CD1c-positive myeloid dendritic cell (primary cell): ENCODE measurements around the gene KDM5A.

Source experiments
- DNase-seq: peaks from one replicate; pipeline ENCODE4 v3.0.0-alpha.2; 2016; ENCODE audit errors: extremely low spot score

The KDM5A gene

DNA sequence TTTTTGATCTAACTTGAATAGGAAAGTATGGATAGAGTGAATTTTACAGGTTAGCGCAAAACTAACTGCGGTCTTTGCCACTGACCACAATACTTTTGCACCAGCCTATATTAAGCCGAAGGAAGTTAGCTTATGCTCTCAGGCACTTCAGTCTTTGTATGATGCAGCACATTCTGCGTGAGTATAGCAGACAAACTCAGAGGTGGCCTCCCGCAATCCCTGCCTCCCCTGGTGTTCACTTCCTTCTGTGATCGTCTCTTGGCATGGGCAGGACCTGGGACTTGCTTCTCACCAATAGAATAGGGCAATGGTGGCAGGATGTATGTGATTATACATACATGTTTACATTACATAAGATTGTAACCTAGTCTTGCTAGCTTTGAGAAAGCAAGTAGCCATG, 116.2 kb downstream of the KDM5A start:
- DNase-seq: no peak

DNA sequence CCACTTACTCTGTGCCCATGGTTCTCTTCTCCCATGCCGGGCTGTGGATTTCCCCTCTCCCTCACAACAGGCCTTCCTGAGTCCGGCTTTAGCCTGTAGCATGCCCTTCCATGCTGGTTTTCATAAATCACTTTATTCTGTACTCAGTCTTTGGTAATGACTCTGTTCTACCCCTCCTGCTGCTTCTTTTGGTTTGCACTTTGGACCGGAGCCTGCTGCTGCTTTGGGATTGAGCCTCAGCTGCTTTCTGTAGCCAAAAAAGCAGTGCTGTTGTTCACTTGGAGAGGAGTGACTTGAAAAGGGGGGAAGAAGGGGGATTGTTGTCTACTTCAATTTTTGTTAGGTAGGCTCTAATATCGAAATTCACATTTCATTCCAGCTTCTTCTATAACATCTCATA, 118.0 kb downstream of the KDM5A start:
- DNase-seq: no peak

DNA sequence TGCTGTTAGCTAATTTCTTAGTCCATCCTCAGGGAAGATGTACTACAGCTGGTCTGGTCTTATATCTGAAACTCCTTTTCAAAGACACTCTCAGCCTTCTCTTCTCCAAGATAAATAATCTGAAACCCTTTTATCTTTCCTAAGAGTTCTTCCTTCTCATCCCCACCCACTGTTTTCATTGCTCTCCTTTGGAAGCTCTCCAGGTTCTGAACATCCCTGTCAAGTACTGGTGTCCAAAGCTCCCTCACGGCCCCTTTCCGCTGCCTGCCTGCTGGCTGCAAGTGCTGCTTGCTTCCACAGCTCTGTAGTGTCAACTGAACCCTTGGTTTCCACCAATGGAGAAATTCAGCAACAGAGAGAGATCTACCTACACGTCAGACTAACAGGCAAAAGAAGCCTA, 119.9 kb downstream of the KDM5A start:
- DNase-seq: no peak

DNA sequence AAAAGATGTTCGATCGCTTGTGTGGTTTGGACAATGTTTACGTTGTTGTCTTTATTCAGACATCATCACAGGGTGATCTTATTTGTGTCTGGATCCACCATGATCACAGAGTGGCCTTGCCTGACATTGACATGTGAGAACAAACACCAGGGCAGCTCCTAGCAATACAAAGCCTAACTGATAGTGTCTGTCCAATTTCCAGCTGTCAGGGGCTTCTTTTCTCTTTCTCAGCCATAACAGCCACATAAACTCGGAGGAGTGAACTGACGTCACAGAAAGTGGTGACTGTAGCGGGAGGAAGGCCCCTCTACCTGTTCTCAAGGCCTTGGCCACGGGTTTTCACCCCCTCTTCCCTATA, 120.7 kb downstream of the KDM5A start:
- no peak for DNase-seq

DNA sequence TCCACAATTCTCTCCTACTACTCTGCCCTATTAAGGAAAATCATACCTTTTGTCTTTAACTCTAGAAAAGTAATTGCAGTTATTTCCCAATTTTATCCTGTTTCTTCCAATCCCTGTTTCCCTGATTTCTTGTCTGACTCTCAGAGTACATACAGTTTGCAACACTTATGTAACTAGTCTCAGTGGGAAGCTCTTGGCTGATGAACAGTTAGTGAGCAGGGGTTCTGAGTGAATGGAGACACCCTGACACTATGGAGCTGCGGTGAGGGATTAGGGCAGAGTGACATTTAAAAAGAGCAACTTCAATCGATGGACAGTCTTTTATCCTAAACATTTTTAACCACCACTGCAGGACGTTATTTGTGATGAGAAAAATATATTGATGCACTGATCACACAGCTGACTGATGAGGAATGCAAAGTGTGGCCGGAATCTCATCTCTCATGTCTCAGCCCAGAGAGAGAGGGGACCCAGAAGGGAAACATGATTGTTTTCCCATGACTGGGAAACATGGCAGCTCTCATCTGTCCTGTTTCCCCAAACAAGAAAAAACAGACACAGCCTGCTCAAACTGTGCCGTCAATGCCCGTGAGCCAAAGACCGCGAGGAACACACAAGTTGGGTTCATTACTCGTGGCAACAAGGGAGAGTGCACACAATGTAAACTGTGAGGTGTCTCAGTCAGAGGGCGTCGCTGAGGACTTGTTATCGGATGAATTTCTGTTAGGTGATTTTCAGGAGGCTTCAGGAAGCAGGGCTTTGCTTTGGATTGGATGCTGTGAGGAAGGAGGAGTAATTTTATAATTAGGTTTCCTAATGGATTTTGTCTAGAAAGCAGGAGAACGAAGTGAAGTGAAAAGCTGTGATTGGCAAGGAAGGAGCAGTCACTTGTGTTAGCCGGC, 121.3 kb downstream of the KDM5A start:
- DNase-seq: no peak

DNA sequence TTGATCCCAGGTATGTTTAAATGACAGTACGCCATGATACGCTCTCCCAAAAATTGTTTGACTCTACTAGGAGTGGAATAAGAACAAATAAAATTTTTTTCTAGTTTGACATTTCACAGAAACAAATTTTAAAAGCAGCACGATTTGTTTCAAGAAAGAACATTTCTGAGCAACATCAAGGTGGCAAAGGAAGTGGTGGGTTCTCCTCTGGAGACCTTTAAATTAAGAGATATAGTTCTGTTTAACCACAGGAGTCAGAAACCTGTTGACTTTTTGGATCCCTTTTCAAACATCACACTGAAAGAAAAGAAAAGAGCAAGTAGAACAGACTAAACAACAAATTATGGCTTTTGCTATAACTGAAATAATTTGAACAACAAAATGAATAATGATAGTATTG, 124.0 kb downstream of the KDM5A start:
- no peak for DNase-seq

DNA sequence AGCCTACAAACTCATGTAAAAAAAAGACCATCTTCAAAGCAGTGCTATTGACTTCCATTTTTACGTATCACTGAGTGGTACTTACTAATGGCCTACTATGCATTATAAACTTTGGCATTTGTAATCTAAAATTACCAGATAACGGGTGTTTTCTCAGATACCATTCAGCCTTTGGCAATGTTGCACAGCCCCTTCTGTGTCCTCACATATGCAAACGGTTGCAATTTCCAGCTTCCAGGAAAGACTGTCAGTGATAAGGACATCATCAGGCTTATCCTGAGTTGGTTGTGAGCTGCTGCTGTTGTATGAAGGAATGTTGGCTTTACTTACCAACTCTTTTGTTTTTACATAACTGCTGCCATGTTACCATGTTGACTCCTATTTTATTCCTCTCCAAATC, 124.9 kb downstream of the KDM5A start:
- DNase-seq: no peak

DNA sequence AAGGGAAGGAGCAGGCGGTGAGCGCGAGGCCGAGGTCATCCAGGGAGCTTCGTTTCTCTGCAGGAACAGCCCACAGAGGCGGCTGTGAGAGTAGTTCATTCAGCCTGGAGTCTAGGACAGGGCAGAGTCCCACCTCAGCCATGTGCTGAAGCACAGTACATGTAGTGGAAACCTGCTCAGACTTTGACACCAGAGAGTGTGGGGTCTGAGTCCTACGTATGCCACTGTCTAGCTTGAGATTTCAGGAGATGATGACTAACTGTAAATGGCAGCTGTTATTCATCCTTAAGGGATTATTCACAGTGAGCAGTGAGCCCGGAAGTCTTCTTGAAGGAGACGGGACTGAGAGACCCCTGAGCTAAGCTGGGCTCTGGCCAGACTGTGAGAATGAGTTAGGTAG, 125.5 kb downstream of the KDM5A start:
- DNase-seq: no peak

DNA sequence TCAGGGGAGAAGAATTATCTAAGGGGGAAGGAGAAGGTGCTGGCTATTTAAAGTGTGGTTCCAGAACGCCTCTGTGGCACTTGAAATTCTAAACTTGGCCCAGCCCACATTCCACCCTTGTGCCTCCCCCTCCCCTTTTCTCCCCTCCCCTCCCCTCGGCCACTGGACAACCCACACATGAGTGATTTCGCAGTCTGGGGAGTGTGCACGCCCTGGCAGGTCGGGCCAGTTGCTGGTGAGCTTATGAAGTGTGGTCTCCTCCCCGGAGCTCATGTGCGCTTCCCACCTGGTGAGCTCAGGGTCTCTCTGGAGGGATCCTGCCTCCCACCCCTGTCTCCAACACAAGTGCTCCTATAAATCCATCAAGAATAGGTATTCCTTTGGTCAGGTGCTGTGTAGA, 126.3 kb downstream of the KDM5A start, which contains the start of gene SLC6A13:
TSS of gene SLC6A13 (minus strand) at position 20 of the 400 bp plus-strand sequence. CDS start 2,784 bp downstream, outside the sequence.
- no peak for DNase-seq

DNA sequence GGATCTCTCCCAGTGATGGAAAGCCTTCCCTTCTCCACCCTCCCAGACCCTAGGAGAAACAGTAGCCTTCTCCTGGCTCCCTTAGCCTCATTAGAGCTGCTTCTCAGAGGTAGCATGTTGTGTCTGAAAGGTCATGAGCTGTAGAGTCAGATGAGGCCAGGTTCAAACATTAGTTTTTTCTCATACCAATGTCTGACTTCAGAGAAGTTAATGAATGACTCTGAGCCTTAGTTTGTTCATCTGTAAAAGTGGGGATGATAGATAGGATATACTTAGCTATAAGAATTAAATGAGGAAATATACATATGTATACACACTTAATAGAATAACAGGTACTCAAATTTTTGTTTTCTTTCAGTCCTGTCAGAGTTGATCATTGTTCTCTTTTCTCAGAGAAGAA, 127.0 kb downstream of the KDM5A start:
- no peak for DNase-seq

DNA sequence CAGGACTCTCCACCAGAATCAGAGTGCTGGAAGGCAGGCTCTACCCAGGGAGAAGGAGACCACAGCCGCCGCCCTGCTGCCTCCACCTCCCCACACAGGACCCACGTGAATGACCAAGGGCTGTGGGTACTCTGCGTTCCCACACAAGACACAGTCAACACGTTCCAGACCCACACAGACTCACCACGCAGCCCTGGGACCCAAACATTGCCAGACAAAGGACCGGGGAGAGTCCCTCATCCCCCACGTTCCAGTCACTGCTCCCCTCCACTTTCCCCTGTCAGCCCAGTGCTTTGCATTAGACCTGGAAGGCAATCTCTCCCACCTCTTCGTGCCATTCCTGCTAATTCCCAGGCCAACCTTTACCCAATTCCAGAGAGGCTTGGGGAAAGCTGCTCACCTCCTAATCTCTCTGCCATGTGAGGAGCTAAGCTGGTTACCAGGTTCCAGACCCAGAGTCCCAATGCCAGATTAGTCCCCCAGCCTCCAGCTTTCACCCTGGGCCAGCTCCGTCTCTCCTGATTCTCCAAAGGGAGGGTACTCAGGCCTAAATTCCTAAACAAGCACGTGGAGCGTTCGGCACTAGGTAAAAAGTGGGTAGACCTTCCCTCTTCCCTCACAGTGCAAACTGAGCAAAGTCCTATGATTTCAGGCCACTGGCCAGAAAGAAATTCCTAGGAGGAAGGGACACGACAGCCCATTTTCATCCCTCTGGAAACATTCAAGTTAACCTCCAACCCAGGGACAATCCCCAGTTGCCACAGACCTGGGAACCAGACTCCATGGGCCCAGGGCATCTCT, 131.4 kb downstream of the KDM5A start:
- DNase-seq: no peak

DNA sequence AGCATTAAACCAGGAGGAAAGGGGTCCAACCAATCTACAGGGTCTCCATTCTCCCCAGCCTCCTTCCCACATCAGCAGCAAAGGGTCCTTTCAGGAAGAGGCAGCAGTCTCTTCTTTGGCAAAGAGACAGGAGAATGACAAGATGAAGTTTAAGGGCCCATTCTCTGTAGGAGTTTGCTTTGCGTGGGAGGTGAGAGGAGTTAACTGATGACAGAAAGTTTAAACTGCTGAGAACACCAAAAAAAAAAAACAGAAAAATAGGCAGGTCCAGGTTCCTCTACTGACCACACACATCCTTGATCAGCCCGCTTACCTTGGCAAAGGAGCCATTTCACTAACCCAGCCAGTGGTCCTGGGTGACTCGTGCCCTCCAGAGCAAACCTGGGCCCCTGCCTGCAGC, 132.2 kb downstream of the KDM5A start:
- no peak for DNase-seq

DNA sequence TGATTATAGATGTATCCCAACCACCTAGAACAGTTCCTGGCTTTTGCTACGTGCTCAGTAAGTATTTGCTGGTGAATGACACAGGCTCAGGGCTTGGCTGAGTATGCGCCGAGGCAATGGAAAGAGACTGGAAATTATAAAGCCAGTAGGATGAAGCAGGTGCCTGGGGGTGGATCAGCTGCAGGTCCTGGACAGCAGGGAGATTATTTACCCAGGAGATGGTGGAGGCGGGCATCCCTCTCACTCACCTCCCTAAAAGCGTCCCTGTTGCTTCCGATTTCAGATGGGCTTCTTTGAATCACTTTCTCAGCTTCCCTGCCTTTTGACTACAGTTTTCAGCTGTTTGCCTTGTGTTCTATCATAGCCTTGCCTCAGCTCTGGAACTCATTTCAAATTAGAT, 132.9 kb downstream of the KDM5A start:
- DNase-seq: no peak

DNA sequence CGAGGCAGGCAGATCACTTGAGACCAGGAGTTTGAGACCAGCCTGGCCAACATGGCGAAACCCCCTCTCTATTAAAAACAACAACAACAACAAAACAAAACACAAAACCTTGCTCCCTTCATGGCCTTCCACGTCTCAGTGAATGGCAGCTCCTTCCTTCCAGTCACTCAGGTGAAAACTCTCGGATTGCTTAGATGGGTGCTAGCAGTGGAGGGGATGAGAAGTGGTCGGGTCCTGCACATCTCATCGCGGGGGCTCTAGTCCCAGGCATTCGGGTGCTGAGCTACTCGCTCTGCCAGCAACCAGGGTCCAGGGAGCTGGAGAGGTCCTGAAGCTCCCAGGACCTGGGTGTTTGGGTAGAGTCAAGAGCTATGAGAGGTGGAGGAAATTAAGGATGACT, 134.2 kb downstream of the KDM5A start:
- no peak for DNase-seq

DNA sequence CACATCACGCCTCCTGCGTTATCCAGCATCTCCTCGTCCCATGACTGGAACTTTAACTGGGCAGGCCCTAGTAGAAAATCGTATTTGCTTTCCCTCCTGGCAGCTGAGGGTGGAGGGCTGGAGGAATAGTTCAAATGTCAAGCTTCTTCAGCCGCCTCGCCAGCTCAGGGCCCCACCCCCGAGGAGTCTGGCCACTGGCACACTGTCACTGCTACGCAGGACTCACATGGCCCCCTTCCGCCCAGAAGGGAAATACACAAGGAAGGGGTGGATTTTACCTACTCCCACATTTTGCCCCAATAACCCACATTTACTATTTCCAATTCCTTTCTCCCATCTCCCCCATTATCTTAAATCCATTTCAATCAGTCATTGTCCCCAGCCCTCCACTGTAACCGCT, 135.1 kb downstream of the KDM5A start:
- DNase-seq: no peak

DNA sequence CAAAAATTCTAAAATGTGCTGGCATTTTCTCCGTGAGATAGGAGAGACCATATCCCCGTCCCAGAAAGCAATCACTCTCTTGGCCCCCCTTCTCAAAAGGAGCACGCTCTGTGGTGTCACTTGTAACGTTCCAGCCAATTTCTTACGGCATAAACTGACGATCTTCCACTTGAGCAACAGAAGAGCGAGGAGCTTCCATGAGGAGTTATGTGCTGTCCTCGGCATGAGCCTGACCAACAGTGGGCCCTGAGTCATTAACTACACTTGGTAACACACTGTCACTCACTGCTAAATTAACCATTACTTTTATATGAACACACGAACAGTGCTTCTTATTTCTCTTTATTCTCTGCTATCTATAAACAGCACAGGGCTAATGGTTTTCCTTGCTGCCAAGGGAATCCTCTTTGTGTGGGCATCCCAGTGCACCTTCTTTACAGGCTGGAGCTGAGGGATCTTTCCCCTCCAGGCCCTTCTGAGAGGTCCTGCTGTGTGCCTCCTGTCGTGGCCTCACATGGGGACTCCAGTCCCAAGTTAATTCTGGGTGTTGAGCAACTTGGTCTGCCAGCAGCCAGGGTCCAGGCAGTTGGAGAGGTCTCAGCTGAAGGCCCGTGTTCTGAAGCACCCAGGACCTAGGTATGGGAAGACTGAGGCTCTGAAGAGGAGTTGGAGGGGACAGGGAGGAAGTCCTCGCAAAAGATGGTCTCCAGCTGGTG, 135.8 kb downstream of the KDM5A start:
- DNase-seq: no peak

DNA sequence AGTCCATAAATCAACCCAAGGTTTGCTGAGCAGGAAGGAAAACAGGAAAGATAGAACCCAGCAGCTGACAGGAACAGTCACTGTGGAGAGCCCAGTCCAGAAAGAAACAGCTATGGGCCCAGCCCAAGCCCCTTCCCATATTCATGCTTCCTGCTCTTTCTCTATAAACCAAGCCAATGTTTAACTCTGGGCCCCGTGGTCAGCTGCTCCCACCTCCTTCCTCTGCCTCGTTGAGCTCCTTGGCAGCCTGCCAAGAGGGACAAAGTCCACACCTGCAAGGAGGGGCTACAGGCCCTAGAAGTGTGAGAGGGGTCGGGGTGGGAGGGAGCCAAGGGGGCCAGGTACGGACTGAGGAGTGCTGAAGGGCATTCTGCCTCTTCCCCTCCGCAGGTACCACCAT, 136.5 kb downstream of the KDM5A start:
- no peak for DNase-seq

DNA sequence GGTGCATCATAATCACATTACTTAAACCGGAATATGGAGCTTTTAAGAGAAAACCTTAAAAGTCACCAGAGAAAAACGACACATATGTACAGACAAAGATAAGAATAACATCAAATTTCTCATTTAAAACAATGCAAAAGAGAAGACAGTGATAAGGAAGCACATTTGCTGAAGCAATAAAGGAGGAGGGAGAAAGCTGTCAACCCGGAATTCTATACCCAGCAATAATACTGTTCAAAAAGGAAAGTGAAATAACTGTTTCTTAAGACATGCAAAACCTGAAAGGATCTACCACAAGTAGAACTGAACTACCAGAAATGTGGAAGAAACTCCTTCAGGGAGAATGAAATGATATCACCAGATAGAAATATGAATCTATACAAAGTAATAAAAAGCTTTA, 141.8 kb downstream of the KDM5A start:
- DNase-seq: no peak

DNA sequence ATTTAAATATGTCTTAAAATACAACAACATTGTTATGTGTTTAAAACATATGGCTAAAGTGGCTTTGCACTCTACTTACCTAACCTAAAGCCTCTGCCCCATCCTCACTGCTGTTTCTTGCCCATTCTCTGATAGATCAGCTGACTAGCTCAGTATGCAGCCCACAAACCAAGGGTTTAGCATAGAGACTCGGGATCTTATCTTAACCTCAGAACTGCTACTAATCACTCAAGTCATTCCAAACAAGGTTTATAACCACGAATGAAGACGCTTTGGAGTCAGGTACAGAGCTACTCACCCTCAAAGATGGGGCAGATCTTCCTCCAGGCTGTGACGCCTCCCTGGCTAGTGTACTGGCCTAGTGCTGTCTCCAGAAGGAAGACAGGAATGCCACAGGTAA, 145.7 kb downstream of the KDM5A start:
- no peak for DNase-seq

DNA sequence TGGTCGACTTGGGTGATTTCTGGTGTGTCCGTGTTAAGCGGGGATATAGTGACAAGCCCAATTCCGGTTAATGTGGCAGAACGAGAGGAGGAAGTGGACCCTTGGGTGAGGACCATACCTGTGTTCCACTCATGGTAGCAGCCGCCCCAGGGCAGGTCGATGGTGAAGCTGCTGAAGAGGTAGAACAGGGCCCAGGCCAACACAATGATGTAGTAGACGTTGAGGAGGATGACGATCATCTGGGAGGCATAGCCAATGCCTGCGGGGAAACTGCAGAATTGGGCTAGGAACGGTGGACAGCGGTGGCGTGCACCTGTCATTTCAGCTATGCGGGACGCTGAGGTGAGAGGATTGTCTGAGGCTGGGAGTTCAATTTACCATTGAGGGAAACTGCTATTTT, 146.6 kb downstream of the KDM5A start:
- DNase-seq: no peak

DNA sequence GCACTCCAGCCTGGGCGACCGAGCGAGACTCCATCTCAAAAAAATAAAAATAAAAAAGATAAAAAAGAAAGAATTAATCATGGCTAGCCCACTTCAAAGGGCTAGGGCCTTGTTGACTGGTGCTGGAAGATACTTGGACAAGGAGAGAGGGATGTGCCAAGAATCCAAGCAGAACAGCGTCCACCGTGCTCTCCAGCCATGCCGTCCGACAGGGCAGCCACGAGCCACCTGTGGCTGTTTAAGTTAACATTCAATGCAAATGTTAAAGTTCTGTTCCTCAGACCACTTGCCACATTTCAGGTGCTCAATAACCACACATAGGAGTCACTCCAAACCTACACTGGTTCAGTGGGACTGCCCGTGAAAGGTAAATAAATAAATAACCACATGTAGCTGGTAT, 147.9 kb downstream of the KDM5A start:
- DNase-seq: no peak

DNA sequence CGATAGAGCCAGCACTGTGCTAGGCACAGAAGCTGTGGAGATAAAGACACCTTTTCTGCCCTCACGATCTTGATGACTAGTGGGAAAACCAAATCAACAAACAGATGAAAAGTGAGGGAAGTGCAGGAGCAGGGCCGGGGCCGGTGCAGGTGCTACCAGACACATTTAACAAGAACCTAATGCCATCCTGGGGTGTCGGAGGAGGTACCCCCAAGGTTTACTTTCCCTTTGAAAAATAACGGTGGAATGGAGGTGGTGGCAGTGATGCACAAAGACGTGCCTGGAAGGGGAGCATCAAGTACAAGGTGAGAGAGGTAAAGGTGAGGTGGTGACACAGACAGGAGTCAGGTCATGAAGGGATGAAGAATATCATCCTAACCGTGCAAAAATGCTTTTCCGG, 148.6 kb downstream of the KDM5A start:
- DNase-seq: no peak
